Panc1 (cell line): ENCODE measurements around the gene SLFNL1. TPM values are rescaled to one million over a fixed set of nuclear protein-coding genes. Genes with fewer than 3 reads are reported as not detected.

Source experiments
- ATAC-seq: fragments of 200-7000 bp; cut with Tn5 transposase; 2 replicates; pipeline ENCODE4 v1.9.1; 2020; ENCODE audit warnings: mild to moderate bottlenecking, moderate library complexity
- BruUV-seq: library from RNA; stranded (reverse); fragments of 400-500 nt; replicated peaks from 2 replicates; lab custom pipeline; 2021; lab: Mats Ljungman, UMichigan
- CTCF ChIA-PET: fragments of 300-600 bp; sonication (Branson Sonifier 250); formaldehyde crosslinking; loops from one replicate; lab custom pipeline; 2022; ENCODE audit warnings: antibody characterized with exemption; lab: Charles Lee
- POLR2A ChIA-PET: fragments of 300-600 bp; sonication (Branson Sonifier 250); formaldehyde crosslinking; loops from one replicate; lab custom pipeline; 2022; ENCODE audit warnings: antibody characterized with exemption; lab: Charles Lee
- DNase-seq: peaks from one replicate; pipeline ENCODE4 v3.0.0-alpha.2; 2010; ENCODE audit warnings: low read depth, low spot score
- H3K27ac ChIP-seq: 2 replicates; pipeline ENCODE4 v1.5.1; 2011; ENCODE audit warnings: mild to moderate bottlenecking, low read length, inconsistent platforms
- H3K27me3 ChIP-seq: fragments of 200-500 bp; sonication (Bioruptor generic); 2 replicates; pipeline ENCODE4 v1.6.0; 2014; ENCODE audit warnings: low read length, inconsistent platforms; ENCODE audit not compliant: control insufficient read depth, insufficient read depth
- H3K36me3 ChIP-seq: fragments of 200-500 bp; sonication (Bioruptor generic); 2 replicates; pipeline ENCODE4 v1.5.1; 2014; ENCODE audit warnings: inconsistent platforms, mild to moderate bottlenecking, low read length, moderate library complexity; ENCODE audit not compliant: control insufficient read depth, insufficient read depth
- H3K4me1 ChIP-seq: 2 replicates; pipeline ENCODE4 v1.5.1; 2011; ENCODE audit warnings: inconsistent platforms, mild to moderate bottlenecking, low read length, moderate library complexity; ENCODE audit not compliant: control insufficient read depth, insufficient read depth
- H3K4me3 ChIP-seq, 2 experiments: 2 replicates each; pipeline ENCODE4 v1.5.1; 2011 to 2012; ENCODE audit warnings: low read depth in 2 of 2, low read length in 2 of 2, mild to moderate bottlenecking in 2 of 2, inconsistent platforms in 1 of 2, moderate library complexity in 1 of 2
- H3K9me3 ChIP-seq: fragments of 200-500 bp; sonication (Bioruptor generic); 2 replicates; pipeline ENCODE4 v1.5.1; 2014; ENCODE audit warnings: low read depth, mild to moderate bottlenecking, inconsistent platforms, low read length, moderate library complexity; ENCODE audit not compliant: control insufficient read depth, insufficient read depth
- POLR2AphosphoS5 ChIP-seq: IDR thresholded peaks from 2 replicates; pipeline ENCODE4 v1.6.1; 2012; ENCODE audit warnings: mild to moderate bottlenecking, low read depth, low read length, moderate library complexity
- REST ChIP-seq, 2 experiments: IDR thresholded peaks; 2 replicates each; pipeline ENCODE4 v1.6.1; 2011 to 2012; ENCODE audit warnings: low read depth in 2 of 2, control low read depth in 1 of 2, low read length in 1 of 2, mild to moderate bottlenecking in 1 of 2, moderate library complexity in 1 of 2; ENCODE audit not compliant: insufficient read depth in 1 of 2
- SIN3A ChIP-seq: IDR thresholded peaks from 2 replicates; pipeline ENCODE4 v1.6.1; 2012; ENCODE audit warnings: low read depth, mild to moderate bottlenecking, low read length, moderate library complexity, borderline replicate concordance; ENCODE audit not compliant: insufficient read depth
- TCF7L2 ChIP-seq: IDR thresholded peaks from 2 replicates; pipeline ENCODE4 v1.6.1; 2011; ENCODE audit warnings: mild to moderate bottlenecking, low read depth, low read length, inconsistent platforms
- in situ Hi-C: cut with HindIII; loops from 2 replicates; pipeline ENCODE4 v1.10.0; 2016; ENCODE audit warnings: low sequenced_read_pairs, low pct_unique_long_range_greater_than_20kb
- intact Hi-C: fragments of 100-400 bp; cut with micrococcal nuclease; formaldehyde crosslinking; loops from one replicate; pipeline ENCODE4 v1.10.0; 2022; ENCODE audit not compliant: unreplicated experiment
- total RNA-seq: library from RNA; stranded (reverse); gene quantifications from one replicate; pipeline ENCODE4 v1.2.1, GENCODE V29; 2021; ENCODE audit not compliant: unreplicated experiment
- TF ChIP-seq, protein P1 (sequence below): fragments of 450-650 bp; IDR thresholded peaks from 2 replicates; pipeline ENCODE4 v1.5.1; 2017; ENCODE audit warnings: mild to moderate bottlenecking

Gene SLFNL1
- total RNA-seq, 1 experiment from 2014 or later, result 0.10 TPM

DNA sequence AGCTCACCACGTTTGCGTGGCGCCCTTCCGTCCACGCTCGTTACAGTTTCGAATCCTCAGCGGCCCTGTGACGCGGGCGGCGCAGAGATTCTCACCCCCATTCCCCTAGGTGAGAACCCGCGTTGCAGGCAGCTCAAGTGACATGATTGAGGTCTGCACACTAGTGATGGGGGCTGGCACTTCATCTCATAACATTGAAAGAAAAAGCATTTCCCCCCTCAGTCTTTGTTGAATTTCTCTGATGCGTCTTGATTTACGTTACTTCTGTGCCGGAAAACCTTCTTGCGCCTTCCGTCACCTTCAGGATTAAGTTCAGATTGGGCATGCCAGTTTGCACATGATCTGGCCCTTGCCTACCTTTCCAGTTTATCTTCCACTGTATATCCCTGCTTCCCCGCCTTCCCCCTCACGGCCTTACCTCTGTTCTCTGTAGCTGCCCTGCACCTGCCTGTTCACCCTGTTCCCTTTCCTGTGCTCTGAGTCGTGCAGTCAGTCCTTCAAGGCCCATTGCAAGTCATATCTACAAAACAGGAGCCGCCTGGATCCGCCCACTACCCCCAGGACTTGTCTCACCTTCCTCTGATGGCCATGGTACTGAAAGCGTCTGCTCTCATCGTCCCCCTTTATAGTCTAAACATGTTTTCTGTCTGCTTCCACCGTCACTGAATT lies 40.9 kb downstream of the SLFNL1 start:
- DNase-seq, result no peak

DNA sequence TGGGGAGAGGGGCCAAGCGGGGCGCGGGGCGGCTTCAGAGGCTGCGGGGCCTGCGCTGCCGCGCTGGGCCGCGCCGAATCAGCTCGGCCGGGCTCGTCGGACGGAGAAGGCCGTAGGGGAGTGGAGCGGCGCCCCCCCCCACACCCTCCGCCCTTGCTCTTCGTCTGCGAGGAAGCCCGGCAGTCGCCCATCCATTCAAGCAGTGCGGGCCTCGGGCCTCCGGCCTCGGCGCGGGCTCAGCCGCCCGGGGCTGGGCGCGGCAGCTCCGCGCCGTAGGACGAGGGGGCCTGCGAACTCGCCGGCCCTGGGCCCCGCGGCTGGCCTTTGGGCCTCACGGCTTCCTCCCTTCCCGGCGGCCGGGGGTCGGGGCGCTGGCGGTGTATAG lies 41.5 kb downstream of the SLFNL1 start:
- H3K4me1 ChIP-seq, result peaks cover 58% of the 10 kb centered on the region
- in situ Hi-C loops, result no loop called here
- DNase-seq (no peak), ATAC-seq (no peak; the same call in 1 of the 2 replicates)
- TF ChIP-seq TCF7L2 (peak; percentile 17; the same call in 1 of the 2 replicates), SIN3A (no peak; the same call in 1 of the 2 replicates)
- TF ChIP-seq, protein P1, sequence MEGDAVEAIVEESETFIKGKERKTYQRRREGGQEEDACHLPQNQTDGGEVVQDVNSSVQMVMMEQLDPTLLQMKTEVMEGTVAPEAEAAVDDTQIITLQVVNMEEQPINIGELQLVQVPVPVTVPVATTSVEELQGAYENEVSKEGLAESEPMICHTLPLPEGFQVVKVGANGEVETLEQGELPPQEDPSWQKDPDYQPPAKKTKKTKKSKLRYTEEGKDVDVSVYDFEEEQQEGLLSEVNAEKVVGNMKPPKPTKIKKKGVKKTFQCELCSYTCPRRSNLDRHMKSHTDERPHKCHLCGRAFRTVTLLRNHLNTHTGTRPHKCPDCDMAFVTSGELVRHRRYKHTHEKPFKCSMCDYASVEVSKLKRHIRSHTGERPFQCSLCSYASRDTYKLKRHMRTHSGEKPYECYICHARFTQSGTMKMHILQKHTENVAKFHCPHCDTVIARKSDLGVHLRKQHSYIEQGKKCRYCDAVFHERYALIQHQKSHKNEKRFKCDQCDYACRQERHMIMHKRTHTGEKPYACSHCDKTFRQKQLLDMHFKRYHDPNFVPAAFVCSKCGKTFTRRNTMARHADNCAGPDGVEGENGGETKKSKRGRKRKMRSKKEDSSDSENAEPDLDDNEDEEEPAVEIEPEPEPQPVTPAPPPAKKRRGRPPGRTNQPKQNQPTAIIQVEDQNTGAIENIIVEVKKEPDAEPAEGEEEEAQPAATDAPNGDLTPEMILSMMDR, result no peak
- BruUV-seq, result no TSS peak
- H3K4me3 ChIP-seq, result peak overlapping the region; percentile 80 to 93
- H3K27ac ChIP-seq, result peak overlapping the region; percentile 90
- H3K9me3 ChIP-seq, result no peaks in the 10 kb centered on the region
- ChIA-PET POLR2A (interaction anchor here (0.6 to 1.4 kb wide), 7 partner anchors 9 to 288 kb away, joined by 3 to 9 read pairs (median 3); partner anchors contain the start of genes CITED4 and NFYC), CTCF (interaction anchor here (0.6 to 1.0 kb wide), 4 partner anchors 31 to 453 kb away, joined by 5 to 9 read pairs (median 7); no protein-coding TSS in a partner anchor)
- H3K27me3 ChIP-seq, result no peaks in the 10 kb centered on the region
- peaks cover 24% of the 10 kb centered on the region for H3K36me3 ChIP-seq
- intact Hi-C loops, result no loop called here

More for the DNA sequence above, 40.9 kb downstream of the SLFNL1 start:
- Histone ChIP-seq H3K27me3 (no peaks in the 10 kb centered on the region), H3K36me3 (peaks cover 29% of the 10 kb centered on the region), H3K9me3 (no peaks in the 10 kb centered on the region), H3K4me1 (peaks cover 60% of the 10 kb centered on the region), H3K4me3 (peak overlapping the region; percentile 80 to 93), H3K27ac (peak overlapping the region; percentile 90)
- ATAC-seq, result peak; percentile 2; the same call in 1 of the 2 replicates
- no TSS peak for BruUV-seq
- ChIA-PET CTCF (interaction anchor here (0.6 to 1.0 kb wide), 2 partner anchors 32 to 117 kb away, joined by 7 to 9 read pairs; no protein-coding TSS in a partner anchor), POLR2A (interaction anchor here (0.8 to 1.2 kb wide), 2 partner anchors 8 to 10 kb away, joined by 3 to 7 read pairs; no protein-coding TSS in a partner anchor)
- in situ Hi-C loops, result no loop called here
- TF ChIP-seq POLR2AphosphoS5 (no peak), REST (IDR thresholded peaks at IDR 0.05; ENCODE audit: insufficient read depth in 1 of 2, low read depth in 2 of 2, low read length in 1 of 2) (no peak), TCF7L2 (no peak), SIN3A (no peak)
- TF ChIP-seq, protein P1, result no peak
- intact Hi-C loops, result no loop called here
